GM12891 (cell line): ENCODE results near the gene PGBD5.

Experiments used
- PAX5 ChIP-seq: IDR thresholded peaks from 2 replicates; pipeline ENCODE4 v1.6.1; 2011; ENCODE audit warnings: low read length, moderate library complexity, mild to moderate bottlenecking; ENCODE audit not compliant: insufficient read depth, severe bottlenecking
- POLR2A ChIP-seq: IDR thresholded peaks from 2 replicates; pipeline ENCODE4 v1.6.1; 2011; ENCODE audit warnings: low read depth, low read length, control low read depth
- POLR2AphosphoS5 ChIP-seq: IDR thresholded peaks from 2 replicates; pipeline ENCODE4 v1.6.1; 2011; ENCODE audit warnings: low read depth, low read length, control low read depth
- POU2F2 ChIP-seq: IDR thresholded peaks from 2 replicates; pipeline ENCODE4 v1.6.1; 2011; ENCODE audit warnings: low read depth, mild to moderate bottlenecking, control low read depth, low read length, moderate library complexity
- SPI1 ChIP-seq: IDR thresholded peaks from 2 replicates; pipeline ENCODE4 v1.6.1; 2011; ENCODE audit warnings: low read depth, low read length, control low read depth
- TAF1 ChIP-seq: IDR thresholded peaks from 2 replicates; pipeline ENCODE4 v1.6.1; 2011; ENCODE audit warnings: low read depth, low read length, control low read depth

DNA sequence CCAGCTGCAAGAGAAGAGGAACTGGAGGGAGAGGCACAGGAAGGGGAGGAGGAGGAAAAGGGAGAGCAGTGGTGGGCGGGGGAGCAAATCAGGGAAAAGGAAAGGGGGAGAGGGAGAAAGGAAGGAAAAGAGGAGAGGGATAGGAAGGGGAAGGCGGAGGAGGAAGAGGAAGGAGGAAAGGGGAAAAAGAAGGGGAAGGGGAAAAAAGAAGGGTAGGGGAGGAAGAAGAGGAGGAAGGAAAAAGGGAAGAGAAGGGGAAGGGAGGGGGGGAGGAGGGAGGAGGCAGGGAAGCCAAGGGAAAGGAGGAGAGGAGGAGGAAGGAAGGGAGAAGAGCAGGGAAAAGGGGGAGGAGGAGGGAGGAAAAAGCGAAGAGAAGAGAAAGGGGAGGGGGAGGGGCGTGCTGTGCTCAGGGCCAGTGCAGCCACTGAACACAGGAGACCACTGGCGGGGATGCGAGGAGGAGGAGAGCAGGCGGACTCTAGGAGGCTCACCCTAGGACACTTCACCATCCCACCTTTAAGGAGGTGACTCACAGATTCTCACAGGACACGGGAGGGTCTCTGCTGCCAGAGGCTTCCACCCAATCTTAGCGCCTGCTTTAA is 33.1 kb downstream of the PGBD5 start:
- TF ChIP-seq TAF1 (no peak), POLR2A (no peak), PAX5 (no peak), POLR2AphosphoS5 (no peak), POU2F2 (no peak), SPI1 (no peak)
